GM21360 (cell line): ENCODE results near the gene MZF1.
"Not testable (repeated sequence)": the region's sequence is repeated elsewhere in the genome, so short reads cannot be mapped to it uniquely, and the experiment has no call there.

ENCODE experiments used
- ATAC-seq: cut with Tn5 transposase; IDR thresholded peaks from one replicate; pipeline ENCODE4 v1.9.1; 2021; ENCODE audit warnings: mild to moderate bottlenecking, moderate library complexity; ENCODE audit not compliant: unreplicated experiment

The MZF1 gene

DNA sequence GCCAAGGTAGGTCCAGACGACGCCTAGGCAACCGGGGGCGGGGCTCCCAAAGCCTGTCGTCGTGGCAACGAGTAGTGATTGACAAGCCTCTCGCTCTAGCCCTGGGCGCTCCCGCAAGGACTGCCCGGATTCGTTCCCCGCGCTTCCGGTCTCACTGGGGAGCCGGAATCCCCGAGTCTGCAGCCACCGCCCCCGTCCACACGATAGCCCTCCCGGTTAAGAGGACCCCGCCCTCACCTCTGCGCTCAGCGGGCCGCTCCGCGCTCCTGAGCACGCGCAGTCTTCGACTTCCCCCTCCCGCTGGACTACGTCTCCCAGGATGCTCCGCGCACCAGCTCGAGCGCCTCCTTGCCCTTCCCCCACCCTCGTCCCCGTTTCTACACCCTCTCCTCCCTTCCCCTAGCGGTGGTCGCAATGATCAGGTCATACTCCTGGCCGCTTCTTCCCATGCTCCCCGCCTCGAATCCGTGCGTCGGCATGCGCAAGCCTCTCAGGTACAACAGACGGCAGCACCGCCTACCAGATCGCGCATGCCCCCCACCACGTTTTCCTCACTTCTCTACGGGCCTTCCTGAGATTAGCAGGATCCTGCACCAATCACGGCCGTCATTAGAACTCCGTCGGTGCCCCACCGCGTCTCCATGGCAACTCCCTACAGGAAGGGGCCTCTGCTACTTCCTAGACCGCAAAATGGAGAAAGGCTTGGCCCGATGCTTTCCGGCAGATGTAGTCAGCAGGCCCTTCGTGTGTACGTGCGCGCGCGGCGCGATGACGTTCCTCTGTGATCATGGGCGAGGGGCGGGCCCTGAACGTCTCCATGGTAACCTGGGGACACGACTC, at the start of gene MZF1:
MZF1 (minus strand) TSS at position 518 of the 840 bp plus-strand sequence. CDS start 1,946 bp downstream, outside the sequence.
- ATAC-seq: peak; percentile 50

DNA sequence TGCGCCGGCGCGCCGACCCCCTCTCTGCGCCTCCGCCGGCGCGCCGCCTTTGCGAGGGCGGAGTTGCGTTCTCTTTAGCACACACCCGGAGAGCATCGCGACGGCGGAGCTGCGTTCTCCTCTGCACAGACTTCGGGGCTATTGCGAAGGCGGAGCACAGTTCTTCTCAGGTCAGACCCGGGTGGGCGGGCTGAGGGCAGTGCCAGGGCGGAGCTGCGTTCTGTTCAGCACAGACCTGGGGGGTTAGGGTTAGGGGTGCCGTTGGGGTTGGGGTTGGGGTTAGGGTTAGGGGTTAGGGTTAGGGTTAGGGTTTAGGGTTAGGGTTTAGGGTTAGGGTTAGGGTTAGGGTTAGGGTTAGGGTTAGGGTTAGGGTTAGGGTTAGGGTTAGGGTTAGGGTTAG, 34.1 kb upstream of the MZF1 start:
- not testable (repeated sequence) for ATAC-seq

DNA sequence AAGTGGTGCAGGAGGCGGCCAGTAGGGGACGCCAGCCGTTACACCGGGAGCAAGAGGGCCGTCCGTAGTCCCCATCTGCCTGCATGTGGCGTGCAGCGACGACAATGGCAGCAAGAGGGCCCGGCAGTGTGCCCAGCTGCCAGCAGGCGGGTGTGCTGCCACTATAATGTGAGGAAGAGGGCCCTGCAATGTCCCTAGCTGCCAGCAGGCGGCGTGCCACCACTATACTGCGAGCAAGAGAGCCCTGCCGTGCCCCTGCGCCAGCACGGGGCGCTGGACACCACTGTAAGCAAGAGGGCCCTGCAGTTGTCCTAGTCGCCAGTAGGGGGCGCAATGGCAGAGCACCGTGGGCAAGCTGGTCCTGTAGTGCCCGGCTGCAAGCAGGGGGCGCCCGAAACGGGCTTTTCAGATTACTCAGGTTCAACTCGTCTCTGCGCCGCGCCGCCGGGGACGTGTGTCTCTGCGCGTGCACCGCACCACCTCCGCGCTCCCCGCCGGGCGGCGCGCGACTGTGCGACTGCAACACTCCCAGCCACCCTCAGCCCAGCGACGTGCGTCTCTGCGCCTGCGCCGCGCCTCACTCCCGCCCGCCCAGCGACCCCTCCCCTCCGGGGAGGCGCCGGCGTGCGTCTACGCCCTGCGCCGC, 33.2 kb upstream of the MZF1 start:
- not testable (repeated sequence) for ATAC-seq

DNA sequence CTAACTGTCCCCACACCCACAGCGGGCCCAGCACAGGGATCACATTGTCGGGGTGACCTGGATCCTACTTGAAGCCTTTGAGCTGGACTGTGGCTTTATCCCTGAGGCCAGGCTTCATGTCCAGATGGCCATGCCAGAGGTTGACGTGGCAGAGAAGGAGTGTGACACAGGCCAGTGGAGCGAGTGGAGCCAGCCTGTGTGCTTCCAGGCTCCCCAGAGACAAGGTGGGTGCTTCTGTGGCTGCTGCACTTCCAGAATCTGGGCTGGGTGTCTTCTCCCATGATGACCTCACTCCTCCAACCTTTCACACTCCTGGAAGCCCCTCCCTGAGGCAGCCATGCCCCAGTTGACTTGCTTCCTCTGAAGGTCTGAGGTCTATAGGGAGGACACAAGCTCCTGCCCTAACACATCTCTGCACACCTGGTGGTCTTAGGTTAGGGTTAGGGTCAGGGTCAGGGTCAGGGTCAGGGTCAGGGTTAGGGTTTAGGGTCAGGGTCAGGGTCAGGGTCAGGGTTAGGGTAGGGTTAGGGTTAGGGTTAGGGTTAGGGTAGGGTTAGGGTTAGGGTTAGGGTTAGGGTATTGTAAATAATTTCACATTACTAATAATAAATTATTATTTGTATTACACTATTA, 13.1 kb upstream of the MZF1 start:
- ATAC-seq: no peak

DNA sequence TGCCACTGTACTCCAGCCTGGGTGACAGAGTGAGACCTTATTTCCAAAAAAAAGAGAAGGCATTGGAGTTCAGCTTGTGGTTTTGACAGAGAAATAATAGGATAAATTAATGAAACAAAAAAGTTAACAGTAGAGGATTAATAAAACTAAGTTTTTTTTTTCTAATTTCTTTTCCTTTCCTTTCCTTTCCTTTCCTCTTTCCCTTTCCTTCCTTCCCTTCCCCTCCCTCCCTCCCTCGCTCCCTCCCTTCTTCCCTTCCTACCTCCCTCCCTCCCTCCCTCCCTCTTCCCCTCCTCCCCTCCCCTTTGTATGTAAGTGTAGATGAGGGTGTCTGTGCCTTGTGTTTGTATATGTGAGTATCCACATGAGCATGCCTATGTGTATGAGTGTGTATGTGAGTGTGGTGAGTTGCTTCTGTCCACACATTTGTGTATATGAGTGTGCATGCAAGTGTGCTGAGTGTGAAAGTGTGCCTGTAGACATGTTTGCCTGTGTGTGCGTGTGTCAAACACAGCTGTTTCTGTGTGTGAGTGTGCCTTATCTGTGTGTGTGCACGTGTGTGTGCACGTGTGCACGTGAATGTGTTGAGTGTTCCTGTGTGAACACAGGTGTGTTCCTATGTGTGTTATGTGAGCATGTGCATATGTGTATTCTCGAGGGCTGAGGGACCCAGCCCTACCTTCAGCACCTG, 12.5 kb upstream of the MZF1 start:
- ATAC-seq: no peak

DNA sequence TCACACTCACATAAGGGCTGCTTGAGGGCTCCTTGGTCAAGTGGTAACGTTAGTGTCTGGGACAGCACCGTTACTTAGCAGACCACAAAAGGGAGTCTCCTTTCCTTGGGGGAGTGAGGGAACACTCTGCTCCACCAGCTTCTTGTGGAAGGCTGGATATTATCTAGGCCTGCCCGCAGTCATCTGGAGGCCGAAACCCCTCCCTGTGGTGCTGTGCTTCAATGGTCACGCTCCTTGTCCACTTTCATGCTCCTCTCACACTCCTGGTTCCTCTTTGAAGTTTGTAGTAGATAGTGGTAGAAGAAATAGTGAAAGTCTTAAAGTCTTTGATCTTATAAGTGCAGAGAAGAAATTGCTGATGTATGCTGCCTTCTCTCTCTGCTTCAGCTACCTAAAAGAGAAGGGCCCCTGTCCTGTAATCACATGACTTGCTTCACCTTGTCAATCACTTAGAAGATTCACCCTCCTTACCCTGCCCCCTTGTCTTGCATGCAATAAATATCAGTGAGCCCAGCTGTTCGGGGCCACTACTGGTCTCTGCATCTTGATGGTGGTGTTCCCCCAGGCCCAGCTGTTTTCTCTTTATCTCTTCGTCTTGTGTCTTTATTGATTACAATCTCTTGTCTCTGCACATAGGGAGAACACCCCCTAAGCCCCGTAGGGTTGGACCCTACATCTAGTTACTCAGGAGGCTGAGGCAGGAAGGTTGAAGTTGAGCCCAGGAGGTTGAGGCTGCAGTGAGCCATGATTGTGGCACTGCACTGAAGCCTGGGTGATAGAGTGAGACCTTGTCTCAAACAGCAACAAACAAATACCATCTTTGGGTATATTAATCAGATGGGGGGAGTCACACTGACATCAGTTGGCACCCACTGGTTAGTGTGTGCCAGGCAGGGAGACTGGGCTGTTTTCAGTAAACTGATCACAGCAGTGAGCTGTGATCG, 11.6 kb upstream of the MZF1 start:
- no peak for ATAC-seq

DNA sequence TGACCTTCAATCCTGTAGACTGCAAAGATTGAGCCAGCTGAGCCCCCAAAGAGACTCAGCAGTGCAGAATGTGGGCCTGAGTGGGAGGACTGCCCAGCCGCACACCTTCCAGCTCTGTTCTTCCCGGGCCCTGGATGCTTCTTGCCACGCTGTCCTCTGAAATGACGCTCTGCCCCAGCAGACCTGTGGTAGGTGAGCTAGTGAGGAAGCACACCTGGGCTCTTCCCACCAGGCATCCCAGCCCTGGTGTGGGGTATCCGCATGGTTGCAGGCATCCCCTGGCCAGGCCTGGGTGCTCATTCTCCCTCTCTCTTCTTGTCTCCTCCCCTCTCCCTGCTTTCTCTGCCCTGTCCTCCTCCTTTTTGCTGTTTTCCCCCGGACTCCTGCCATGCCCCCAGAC, 9.8 kb upstream of the MZF1 start:
- no peak for ATAC-seq

DNA sequence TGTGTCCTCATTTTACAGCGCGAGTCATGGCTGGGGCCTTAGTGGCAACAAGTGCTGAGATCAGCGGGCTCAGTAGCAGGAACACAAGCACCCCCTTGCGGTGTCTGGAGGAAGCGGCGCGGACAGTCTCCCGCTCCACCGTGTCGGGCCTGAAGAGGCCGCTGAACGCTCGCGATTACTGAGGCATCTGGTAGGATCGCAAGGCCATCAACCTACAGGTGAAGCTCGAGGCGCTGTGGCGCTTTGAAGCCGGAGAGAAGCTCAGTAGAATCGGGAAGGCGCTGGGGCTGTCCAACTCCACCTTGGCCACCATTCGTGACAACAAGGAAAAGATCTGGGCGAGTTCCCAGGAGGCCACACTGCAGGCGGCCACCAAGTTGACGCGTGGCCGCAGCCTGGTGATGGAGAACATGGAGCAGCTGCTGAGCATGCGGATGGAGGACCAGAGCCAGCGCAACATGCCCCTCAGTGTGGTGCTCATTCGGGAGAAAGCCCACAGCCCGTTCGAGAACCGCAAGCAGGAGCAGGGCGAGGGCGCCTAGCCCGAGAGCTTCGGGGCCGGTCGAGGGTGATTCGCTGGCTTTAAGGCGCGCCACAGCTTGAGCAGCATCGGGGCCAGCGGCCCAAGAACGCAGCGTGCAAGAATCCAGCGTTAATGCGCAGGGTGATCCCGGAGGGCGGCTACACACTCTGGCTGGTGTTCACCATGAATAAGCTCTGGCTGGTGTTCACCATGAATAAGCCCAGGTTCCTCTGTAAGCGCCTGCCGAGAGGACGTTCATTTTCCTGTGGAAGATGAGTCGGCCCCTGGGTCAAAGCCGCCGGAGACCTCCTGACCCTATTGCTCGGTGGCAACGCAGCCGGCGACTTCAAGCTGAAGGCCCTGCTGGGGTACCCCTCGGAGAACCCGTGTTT, 8.3 kb upstream of the MZF1 start:
- peak; percentile 65 for ATAC-seq

DNA sequence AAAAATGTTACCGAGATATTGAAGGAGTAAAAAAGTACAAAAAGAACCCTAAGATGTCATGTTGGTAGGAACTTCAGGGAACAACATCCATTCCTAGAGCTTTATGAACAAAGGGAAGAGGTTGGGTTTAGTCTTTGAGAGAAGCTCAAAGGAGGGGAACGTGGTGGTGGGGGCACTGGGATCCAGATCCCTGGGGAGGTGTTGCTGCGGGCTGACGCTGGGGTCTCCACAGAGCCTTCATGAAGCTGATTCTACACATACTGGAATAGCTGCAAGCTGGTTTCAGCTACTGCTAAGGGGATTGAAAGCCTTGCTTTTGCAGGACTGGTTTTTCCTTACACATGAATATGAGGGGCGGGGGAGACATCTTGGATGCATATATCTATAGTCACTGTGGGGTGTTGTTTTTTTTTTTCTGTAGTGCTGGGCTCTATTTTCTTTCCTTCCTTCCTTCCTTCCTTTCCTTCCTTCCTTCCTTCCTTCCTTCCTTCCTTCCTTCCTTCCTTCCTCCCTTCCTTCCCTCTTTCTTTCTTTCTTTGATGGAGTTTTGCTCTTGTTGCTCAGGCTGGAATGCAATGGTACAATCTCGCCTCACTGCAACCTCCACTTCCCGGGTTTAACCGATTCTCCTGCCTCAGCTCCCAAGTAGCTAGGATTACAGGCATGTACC, 6.5 kb upstream of the MZF1 start:
- no peak for ATAC-seq

DNA sequence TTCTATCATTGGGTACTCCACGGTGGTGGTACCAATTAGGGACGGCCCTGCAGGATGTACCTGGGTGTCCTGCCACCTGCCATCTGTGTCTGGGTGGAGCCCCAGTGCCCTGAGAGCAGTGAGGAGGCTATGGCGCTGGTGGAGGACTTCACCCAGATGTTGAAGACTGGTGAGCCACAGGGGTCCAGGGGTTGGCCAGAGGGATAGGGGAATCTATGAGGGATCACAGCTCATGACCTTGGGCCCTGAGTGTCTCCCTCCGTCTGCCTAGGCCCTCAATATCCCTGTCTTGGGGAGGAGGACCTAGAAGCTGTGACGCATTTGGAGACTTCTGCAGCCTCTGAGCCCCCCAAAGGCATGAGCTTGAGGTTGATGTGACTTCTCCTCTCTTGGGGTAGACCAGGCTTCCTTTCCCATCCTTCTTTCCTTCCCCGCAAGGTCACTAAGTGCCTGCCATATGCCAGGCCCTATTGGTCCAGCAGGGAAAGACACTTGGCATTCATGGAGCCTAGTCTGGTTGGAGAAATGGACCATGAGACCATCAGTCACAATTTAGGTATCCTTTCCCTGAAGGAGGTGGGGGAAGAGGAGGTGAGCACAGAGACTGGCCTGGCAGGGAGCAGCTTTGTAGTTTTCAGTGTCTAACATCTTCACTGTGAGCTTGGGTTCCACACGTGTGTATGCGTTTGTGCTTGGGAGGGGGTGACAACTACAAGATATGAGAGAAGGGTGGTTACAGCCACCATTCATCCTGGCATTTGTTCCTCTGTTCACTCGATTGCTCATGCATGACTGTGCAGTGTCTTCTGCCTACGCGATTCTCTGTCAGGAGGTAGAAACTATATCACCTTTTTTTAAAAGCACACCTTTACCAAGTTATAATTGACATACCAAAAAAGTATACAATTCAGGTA, 5.1 kb upstream of the MZF1 start:
- ATAC-seq: no peak

DNA sequence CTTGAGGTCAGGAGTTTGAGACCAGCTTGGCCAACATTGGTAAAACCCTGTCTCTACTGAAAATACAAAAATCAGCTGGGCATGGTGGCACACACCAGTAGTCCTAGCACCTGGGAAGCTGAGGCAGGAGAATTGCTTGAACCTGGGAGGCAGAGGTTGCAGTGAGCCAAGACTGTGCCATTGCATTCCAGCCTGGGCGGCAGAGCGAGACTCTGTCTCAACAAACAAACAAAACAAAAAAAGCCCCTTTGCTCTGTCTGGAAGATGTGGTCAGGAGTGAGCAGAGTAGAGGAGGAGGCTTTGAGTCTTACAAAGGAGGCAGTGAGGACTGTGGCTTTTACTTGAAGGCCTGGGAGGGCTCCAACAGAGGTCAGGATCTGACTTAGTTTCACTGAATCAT, 4.4 kb upstream of the MZF1 start:
- not testable (repeated sequence) for ATAC-seq

DNA sequence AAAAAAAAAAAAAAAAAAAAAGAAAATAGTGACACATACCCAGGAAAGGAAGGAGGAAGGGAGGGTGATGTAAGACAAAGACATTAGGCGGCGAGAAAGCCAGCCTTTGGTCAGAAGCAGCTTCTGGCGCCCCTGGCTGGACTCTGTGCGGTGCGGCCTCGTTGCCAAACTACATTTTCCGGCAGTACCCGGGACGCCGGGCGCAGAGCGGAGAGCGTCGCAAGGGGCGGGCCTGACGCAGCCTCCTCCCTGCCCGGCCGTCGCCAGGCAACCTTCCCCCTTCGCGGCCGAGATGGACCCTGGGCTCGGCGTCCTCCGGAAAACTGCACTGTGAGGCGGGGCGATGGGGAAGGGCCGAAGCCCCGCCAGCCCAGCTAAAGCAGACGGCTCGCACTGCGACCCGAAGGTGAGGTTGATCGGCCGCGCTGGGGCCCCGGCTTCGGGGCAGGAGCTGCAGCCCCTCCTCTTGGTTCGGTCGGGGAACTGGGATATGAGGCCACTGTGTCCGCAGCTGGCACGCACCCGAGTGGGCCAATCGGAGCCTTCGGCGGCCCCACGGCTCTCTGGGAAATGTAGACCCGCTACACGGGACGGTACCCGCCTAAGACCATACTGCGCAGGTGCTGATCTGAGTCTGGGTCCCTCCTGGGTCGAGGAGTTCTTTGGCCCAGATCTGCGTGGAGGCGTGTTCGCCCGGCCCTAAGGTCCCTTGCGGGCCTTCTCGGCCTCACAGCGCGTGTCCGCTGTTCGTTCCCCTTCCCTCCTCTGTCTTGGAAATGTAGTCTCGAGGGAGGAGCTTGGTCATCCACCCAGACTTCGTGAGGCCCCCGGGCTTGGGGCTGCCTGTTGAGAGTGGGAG, 2.3 kb upstream of the MZF1 start:
- ATAC-seq: peak; percentile 32

DNA sequence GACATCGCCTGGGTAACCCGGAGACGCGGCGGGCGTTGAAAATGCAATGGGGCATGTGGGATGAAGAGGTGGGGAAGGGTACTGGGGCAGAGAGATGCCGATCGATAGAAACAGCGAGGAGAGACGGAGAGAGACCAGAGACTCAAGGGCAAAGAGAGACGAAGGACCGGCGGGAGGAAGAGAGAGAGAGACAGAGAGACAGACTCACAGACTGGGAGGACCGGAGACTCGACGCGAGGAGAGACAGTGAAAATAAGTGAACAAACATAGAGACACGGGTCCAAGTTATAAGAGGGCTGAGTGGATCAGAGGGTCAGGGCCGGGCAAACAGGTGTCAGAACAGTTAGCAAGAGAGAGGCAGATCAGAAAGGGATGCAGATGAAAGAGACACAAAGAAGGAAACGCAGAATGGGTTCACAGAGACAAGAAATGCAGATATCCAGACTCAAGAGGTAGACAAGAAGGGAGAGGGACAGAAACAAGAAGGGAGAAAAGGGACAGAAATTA, 576 bp upstream of the MZF1 start:
- ATAC-seq: no peak

DNA sequence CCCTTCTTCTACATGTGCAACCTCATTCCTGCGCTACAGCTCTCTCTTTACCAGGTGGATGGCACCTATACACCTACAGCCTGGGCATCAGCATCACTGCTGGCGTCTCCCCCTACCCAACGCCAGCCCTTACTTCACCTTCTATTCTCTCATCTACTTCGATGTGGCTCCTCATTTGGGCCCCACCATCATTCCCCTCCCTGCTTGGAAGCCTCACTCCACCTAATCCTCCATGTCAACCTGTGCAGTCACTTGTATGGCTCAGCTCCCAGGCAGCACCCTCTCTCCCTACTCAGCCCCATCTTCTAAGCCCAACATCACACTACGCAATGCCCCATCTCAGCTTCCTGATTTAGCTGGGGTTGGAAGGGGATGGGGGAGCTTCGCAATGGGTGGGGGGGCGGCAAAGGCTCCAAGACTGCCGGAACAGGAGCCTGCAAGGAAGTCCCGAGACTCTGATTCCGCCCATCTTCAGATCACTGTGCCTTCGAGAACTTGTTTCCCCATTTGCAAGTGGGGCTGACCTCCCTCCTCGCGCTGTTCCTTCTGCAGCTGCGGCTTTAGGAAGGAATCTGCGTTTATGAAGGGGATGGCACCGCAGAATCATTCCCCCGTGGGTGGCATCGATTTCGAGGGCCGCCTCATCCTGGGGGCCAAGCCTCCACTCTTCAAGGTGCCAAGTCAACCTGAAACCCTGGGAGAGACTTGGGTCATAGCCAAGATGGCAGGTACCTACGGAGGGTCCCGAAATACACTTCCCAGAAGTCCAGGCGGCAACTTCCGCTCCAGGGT, 913 bp downstream of the MZF1 start:
- ATAC-seq: no peak

DNA sequence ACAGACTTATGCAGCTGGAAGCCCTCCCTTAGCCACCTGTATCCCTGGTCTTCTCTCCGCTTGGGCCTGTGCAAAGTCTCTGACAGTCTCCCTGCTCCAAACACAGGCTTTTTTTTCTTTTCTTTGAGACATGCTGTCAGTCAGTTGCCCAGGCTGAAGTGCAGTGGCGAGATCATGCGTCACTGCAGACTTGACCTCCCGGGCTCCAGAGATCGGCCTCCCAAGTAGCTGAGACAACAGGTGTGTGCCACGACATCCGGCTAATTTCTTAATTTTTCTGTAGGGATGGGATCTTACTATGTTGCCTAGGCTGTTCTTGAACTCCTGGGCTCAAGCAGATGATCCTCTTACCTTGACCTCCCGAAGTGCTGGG, 1.6 kb downstream of the MZF1 start:
- ATAC-seq: no peak
